Esophagus muscularis mucosa (tissue), 3 donors: Measurements from ENCODE around the gene BUB1B.

Experiments used
- POLR2A ChIP-seq: fragments of 450-650 bp; IDR thresholded peaks from one replicate; pipeline ENCODE4 v1.6.1; 2017; ENCODE audit warnings: antibody characterized with exemption, moderate library complexity, mild to moderate bottlenecking, low read depth
- TF ChIP-seq, protein P1 (sequence below), 3 experiments: fragments of 200-600 bp in 2 of 3; fragments of 450-650 bp in 1 of 3; sonication (generic) in 2 of 3; IDR thresholded peaks; one replicate each; pipeline ENCODE4 v1.5.1; 2017 to 2019; ENCODE audit warnings: antibody characterized with exemption in 3 of 3, mild to moderate bottlenecking in 2 of 3, moderate library complexity in 1 of 3

GRCh38 chr15:40192942-40193341 is 32.1 kb downstream of the BUB1B start:
- TF ChIP-seq, protein P1, sequence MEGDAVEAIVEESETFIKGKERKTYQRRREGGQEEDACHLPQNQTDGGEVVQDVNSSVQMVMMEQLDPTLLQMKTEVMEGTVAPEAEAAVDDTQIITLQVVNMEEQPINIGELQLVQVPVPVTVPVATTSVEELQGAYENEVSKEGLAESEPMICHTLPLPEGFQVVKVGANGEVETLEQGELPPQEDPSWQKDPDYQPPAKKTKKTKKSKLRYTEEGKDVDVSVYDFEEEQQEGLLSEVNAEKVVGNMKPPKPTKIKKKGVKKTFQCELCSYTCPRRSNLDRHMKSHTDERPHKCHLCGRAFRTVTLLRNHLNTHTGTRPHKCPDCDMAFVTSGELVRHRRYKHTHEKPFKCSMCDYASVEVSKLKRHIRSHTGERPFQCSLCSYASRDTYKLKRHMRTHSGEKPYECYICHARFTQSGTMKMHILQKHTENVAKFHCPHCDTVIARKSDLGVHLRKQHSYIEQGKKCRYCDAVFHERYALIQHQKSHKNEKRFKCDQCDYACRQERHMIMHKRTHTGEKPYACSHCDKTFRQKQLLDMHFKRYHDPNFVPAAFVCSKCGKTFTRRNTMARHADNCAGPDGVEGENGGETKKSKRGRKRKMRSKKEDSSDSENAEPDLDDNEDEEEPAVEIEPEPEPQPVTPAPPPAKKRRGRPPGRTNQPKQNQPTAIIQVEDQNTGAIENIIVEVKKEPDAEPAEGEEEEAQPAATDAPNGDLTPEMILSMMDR (IDR thresholded peaks at IDR 0.05) = no peak
- TF ChIP-seq POLR2A = no peak
